Measurements from ENCODE around the gene MEGF6.

DNA sequence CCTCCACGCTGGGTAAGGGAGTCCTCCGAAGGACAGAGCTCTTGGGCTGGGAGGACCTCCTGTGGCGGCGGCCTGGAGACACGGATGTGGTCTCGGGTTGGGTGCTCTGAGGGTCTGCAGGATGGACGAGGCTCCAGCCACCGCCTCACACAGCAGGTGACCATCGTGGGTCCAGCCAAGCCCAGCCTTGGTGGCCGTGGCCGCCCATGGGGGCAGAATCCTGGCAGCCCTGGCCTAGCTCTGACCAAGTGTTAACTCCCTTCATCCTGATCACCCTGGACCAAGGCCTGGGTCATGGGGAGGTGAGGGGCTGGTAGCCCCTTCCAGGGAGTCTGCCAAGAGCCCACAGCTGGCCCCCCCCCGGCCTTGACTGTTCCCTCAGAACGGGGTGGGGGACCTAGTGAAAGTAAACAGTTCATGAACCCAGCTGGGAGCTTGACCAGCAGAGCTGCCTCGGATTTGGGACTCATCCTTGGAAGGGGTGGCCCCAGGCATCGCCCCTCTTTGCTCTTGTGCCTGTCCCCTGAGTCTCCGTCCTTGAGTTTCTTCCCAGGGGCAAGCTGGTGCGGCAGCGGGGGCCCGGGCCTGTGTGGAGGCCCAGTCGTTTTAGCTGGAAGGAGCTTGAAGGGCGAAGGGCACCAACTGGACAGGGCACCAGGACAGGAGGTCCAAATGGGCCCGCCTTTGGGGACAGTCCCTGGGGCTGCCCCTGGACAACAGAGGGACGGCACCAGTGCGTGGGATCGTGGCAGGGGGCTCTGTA lies 139.0 kb downstream of the MEGF6 start:
- TF ChIP-seq POLR2A (IDR thresholded peaks at IDR 0.05; ENCODE audit: low read depth, low read length) (no peak), POLR2AphosphoS5 (IDR thresholded peaks at IDR 0.05; ENCODE audit: insufficient read depth, low read depth, low read length) (no peak)
- TF ChIP-seq, protein P1, sequence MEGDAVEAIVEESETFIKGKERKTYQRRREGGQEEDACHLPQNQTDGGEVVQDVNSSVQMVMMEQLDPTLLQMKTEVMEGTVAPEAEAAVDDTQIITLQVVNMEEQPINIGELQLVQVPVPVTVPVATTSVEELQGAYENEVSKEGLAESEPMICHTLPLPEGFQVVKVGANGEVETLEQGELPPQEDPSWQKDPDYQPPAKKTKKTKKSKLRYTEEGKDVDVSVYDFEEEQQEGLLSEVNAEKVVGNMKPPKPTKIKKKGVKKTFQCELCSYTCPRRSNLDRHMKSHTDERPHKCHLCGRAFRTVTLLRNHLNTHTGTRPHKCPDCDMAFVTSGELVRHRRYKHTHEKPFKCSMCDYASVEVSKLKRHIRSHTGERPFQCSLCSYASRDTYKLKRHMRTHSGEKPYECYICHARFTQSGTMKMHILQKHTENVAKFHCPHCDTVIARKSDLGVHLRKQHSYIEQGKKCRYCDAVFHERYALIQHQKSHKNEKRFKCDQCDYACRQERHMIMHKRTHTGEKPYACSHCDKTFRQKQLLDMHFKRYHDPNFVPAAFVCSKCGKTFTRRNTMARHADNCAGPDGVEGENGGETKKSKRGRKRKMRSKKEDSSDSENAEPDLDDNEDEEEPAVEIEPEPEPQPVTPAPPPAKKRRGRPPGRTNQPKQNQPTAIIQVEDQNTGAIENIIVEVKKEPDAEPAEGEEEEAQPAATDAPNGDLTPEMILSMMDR (IDR thresholded peaks at IDR 0.05; ENCODE audit: extremely low read depth in 1 of 2, insufficient read depth in 1 of 2, low read depth in 1 of 2, low read length in 2 of 2): no peak

Measured in endothelial cell of umbilical vein (primary cell).